Keratinocyte (primary cell): ENCODE data around the gene IL13RA2.

ENCODE experiments used
- EZH2 ChIP-seq: IDR thresholded peaks from one replicate; pipeline ENCODE4 v1.6.1; 2012; ENCODE audit warnings: inconsistent platforms, mild to moderate bottlenecking, low read length, moderate library complexity
- TF ChIP-seq, protein P1 (sequence below), 3 experiments: IDR thresholded peaks in 1 of 3; conservative IDR thresholded peaks in 1 of 3; optimal IDR thresholded peaks in 1 of 3; 2 replicates in 2 of 3; 3 replicates in 1 of 3; pipeline versions ENCODE3 to v1.5.1; 2011; ENCODE audit warnings: low read length in 3 of 3, mild to moderate bottlenecking in 3 of 3, moderate library complexity in 2 of 3, control low read depth in 1 of 3, inconsistent platforms in 1 of 3; ENCODE audit not compliant: insufficient read depth in 2 of 3; ENCODE audit errors: extremely low read depth in 1 of 3

DNA sequence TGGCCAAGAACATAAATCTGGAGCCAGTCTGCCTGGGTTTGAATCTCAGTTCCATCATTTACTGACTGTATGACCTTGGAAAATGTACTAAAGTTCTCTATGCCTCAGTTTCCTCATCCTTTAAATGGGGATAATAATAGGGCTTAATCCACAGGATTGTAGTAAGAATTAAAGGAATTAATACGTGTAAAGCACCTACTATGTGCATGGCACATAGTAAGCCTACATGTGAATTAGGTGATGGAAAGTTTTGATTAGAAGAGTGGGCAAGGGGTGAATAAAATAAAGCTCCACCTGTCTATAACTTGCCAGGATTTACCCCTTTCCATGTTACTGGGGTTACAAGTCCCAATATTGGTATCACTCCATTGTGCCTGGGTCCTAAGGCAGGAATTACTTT is 35.8 kb upstream of the IL13RA2 start:
- TF ChIP-seq, protein P1, sequence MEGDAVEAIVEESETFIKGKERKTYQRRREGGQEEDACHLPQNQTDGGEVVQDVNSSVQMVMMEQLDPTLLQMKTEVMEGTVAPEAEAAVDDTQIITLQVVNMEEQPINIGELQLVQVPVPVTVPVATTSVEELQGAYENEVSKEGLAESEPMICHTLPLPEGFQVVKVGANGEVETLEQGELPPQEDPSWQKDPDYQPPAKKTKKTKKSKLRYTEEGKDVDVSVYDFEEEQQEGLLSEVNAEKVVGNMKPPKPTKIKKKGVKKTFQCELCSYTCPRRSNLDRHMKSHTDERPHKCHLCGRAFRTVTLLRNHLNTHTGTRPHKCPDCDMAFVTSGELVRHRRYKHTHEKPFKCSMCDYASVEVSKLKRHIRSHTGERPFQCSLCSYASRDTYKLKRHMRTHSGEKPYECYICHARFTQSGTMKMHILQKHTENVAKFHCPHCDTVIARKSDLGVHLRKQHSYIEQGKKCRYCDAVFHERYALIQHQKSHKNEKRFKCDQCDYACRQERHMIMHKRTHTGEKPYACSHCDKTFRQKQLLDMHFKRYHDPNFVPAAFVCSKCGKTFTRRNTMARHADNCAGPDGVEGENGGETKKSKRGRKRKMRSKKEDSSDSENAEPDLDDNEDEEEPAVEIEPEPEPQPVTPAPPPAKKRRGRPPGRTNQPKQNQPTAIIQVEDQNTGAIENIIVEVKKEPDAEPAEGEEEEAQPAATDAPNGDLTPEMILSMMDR (optimal IDR thresholded peaks at IDR 0.05 in 1 of 3, IDR thresholded peaks at IDR 0.05 in 1 of 3, conservative IDR thresholded peaks at IDR 0.05 in 1 of 3; ENCODE audit: extremely low read depth in 1 of 3, insufficient read depth in 2 of 3, low read length in 3 of 3): no peak
- TF ChIP-seq EZH2: no peak
